ENCODE data around the gene GRIA3.

- TF ChIP-seq, protein P1, sequence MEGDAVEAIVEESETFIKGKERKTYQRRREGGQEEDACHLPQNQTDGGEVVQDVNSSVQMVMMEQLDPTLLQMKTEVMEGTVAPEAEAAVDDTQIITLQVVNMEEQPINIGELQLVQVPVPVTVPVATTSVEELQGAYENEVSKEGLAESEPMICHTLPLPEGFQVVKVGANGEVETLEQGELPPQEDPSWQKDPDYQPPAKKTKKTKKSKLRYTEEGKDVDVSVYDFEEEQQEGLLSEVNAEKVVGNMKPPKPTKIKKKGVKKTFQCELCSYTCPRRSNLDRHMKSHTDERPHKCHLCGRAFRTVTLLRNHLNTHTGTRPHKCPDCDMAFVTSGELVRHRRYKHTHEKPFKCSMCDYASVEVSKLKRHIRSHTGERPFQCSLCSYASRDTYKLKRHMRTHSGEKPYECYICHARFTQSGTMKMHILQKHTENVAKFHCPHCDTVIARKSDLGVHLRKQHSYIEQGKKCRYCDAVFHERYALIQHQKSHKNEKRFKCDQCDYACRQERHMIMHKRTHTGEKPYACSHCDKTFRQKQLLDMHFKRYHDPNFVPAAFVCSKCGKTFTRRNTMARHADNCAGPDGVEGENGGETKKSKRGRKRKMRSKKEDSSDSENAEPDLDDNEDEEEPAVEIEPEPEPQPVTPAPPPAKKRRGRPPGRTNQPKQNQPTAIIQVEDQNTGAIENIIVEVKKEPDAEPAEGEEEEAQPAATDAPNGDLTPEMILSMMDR (IDR thresholded peaks at IDR 0.05; ENCODE audit: low read depth, low read length): no peak
- no peak for TF ChIP-seq POLR2A (IDR thresholded peaks at IDR 0.05; ENCODE audit: extremely low read depth, insufficient read length)
These were observed 240.5 kb downstream of the GRIA3 start for GRCh38 chrX:123424546-123424945.

Data from NB4 (cell line).